NCI-H1694 treated with DMSO at 0.1 percent for 48 hours (cell line): ENCODE results near the gene VGF.
A peak's percentile ranks its signal among the peaks of the same experiment; 100 is the strongest.
"Not testable (repeated sequence)": the region's sequence is repeated elsewhere in the genome, so short reads cannot be mapped to it uniquely, and the experiment has no call there.

Experiments used
- DNase-seq: peaks from one replicate; lab custom pipeline; 2025; lab: John Stamatoyannopoulos, UW

Gene VGF

DNA sequence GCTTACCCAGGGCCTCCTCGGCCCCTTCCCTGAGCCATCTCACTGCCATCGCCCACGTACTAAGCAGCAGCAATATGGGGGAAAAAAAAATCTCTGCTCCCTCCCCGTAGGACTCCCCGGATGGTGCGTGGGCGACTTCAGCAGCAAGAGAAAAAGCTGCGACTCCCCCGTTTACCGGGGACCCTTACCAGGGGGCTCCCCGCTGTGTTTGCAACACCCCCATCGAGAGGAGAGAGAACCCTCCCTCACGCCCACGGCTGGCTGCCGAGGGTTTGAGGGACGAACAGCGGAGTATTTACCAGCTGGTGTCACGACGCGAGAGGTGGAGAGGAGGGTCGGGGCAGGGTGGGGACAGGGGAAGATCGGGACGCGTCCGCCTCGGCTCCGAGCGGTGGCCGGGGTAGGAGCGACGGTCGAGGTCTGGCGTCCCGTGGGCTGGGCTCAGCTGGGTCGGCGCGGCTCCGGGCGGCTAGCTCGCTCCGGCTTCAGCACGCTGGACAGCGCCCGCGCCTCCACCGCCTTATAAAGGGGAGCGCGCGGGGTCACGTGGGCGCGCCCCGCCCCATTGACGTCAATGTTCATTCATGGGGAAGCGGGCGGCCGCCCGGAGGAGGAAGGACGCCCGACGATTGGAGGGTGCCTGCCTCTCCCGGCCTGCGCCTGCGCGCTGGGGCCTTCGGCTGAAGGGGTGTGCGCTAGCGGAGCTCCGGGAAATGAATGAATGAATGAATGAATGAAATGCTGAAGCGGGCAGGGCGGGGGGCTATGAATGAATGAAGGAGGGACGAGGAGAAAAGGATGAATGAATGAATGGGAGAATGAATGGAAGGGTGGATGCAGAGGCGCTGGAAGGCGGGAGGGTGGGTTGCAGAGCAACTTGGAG, at the start of gene VGF:
VGF (minus strand) TSS at position 495 of the 883 bp plus-strand sequence. CDS start 726 bp downstream, outside the sequence.
- peak; percentile 85 for DNase-seq

GRCh38 chr7:101212014-101212413, 46.6 kb upstream of the VGF start:
- no peak for DNase-seq

DNA sequence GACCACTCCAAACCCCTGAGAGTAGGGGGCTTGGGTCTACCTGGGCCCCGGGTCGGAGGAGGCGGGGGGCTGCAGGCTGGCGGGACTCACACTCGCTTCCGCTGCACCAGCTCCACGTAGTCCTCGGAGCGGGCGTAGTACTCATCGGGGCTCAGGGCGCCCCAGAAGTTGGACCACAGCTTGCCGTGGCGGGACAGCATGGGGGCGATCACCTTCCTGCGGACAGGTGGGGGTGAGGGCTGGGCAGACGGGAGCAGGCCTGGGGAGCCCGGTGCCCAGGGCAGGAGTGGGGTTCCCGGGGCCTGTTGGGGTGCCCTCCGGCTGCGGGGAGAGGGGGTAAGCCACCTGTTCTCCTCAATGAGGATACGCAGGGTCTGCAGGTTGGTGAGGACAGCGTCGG, 46.1 kb upstream of the VGF start:
- no peak for DNase-seq

DNA sequence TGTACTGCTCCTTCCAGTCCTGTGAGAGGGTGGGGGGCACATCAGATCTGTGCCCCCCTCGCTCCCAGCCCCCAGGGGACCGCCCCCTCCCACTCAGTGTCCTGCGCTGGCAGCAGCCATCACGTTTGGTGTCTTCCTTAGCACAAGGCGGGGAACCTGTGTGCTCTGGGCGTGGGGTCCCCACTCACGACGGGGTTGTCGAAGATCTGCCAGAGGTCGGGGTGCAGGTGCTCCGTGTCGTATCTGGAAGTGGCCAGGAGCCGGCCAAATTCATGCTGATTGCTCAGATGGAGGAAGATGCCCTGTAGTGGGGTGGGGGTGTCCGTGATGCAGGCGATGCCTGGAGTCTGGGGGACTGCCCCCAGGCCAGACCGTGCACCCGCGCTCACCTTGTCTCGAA, 44.8 kb upstream of the VGF start:
- DNase-seq = no peak

- no peak for DNase-seq
These were observed 43.4 kb upstream of the VGF start for GRCh38 chr7:101208794-101209193.

DNA sequence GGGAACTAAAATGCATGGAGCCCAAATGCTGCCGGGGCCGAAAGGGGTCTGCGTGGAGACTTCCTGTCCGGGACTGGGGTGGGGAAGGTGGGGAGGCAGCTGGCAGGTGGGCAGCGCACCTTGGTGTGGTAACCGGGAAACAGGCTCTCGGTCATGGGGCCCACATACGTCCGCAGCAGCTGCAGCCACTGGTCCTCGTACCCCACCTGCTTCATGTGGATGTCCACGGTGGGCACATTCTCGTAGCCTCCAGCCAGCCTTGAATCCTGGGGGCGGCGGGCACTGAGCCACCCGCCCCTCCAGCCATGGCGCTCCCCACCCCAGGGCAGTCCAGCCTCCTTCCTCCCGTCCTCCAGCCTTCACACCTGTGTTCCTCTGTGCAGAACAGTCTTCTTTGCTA, 42.1 kb upstream of the VGF start:
- DNase-seq = no peak

DNA sequence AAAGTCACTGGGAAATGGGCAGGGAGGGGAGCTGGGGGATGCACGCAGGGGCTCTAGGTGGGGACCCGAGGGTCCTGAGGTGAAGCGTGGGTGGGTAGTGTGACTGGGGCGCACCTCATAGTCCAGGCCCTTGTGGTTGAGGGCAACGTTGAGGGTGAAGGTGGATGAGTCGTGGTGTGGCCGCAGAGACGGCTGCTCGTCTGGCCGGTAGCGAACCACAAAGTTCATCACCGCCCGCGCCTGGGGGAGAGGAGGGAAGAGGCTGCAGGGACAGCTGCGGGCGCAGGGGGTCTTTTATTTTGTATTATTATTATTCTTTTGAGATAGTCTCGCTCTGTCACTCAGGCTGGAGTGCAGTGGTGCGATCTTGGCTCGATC, 41.3 kb upstream of the VGF start:
- no peak for DNase-seq

GRCh38 chr7:101205901-101206664, 40.7 kb upstream of the VGF start:
- DNase-seq = no peak

DNA sequence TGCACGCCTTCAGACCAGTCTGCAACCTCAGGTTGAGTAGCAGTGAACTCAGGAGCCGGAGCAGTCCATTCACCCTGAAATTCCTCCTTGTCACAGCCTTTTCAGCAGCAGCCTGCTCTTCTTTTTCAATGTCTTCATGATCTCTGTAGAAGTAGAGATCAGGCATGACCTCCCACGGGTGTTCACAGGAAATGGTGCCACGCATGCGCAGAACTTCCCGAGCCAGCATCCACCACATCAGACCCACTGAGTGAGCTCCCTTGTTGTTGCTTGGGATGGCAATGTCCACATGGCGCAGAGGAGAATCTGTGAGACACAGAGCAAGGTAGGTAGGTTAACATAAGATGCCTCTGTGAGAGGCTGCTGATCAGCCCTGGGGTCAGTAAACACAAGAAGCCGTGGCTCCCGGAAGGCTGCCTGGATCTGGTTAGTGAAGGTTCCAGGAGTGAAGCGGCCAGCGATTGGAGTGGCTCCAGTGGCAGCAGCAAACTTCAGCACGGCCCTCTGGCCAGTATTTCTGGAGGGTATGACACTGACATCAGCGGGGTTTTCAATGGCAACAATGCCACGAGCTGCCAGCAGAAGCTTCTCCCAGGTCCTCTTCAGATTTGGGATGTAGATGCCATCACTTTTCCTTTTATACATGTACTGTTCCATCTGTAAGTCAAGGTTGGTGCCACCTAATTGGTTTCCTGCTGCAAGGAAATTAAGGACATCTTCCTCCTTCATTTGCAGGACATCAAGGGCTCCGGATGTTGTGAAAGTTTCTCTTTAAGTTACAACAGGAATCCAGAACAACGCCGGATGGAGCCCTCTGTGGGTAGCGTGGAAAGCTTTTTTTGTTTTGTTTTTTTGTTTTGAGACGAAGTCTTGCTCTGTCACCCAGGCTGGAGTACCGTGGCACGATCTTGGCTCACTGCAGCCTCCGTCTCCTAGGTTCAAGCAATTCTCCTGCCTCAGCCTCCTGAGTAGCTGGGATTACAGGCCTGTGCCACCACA, 38.7 kb upstream of the VGF start:
- DNase-seq = not testable (repeated sequence)

GRCh38 chr7:101202603-101202918, 37.2 kb upstream of the VGF start:
- no peak for DNase-seq

- DNase-seq = no peak
These were observed 36.6 kb upstream of the VGF start for GRCh38 chr7:101201695-101202602.

- DNase-seq = no peak
These were observed 35.7 kb upstream of the VGF start, which contains the start of gene MOGAT3 for GRCh38 chr7:101200862-101201599. TSS of gene MOGAT3 (minus strand) at chr7:101201036. CDS start at chr7:101200854, 182 bp downstream.

DNA sequence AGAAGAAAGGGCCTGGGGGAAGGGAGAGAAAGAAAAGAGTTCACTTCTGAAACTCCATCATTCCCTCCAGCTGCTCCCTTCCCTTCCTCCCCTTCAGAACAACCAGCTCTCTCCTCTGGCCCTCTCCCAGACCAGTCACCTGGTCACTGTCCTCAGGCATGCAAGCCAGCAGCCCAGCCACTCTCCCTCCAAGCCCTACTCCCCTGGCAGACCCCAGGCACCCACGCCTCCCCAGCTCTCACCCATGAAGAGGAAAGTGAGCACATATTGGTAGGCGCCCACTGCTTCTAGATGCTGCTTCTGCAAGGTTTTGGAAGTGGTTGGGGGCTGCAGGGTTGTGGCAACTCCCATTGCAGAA, 35.1 kb upstream of the VGF start:
- DNase-seq = no peak

DNA sequence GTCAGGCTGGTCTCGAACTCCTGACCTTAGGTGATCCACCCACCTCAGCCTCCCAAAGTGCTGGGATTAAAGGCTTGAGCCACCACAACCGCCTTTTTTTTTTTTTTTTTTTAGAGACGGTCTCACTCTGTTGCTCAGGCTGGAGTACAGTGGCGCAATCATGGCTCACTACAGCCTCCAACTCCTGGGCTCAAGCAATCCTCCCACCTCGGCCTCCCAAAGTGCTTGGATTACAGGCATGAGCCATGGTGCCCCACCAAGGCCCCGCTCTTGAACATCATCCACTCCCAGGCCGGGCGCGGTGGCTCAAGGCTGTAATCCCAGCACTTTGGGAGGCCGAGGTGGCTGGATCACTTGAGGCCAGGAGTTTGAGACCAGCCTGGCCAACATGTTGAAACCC, 34.2 kb upstream of the VGF start:
- not testable (repeated sequence) for DNase-seq

GRCh38 chr7:101198476-101198875, 33.1 kb upstream of the VGF start:
- DNase-seq = no peak

- DNase-seq = no peak
These were observed 32.6 kb upstream of the VGF start for GRCh38 chr7:101197991-101198390.

GRCh38 chr7:101195884-101196283, 30.5 kb upstream of the VGF start:
- DNase-seq = no peak

DNA sequence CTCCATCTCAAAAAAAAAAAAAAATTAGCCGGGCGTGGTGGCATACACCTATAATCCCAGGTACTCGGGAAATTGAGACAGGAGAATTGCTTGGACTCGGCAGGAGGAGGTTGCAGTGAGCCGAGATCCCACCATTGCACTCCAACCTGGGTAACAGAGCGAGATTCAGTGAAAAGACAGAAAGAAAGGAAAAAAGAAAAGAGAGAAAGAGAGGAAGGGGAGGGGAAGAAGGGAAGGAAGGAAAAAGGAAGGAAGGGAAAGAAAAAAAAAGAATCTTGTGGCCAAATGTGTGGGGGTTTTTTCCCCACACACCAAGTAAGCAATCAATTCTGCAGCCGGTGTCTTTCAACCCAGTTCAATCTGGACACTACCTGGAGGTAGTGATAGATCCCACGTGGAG, 23.7 kb upstream of the VGF start:
- no peak for DNase-seq

GRCh38 chr7:101186844-101187428, 21.6 kb upstream of the VGF start:
- no peak for DNase-seq

DNA sequence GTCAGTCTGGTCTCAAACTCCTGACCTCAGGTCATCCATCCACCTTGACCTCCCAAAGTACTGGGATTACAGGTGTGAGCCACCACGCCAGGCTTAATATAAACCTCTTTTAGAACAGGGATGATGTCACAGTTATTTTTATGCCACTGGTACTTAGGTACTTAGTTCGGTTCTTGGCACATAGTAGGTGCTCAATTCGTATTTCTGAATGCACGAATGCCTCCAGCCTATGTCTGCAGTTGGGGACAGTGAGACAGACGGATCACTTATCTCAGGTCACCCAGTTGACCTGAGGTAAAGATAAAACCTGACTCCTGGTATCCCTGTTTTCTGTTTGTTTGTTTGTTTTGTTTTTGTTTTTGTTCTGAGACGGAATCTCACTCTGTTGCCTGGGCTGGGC, 20.8 kb upstream of the VGF start:
- no peak for DNase-seq
